SK-N-SH (cell line): ENCODE data around the gene MRPS30.

Experiments used
- CTCF ChIP-seq: fragments of 200-600 bp; sonication (generic); IDR thresholded peaks from 2 replicates; pipeline ENCODE4 v1.6.1; 2017; ENCODE audit warnings: antibody characterized with exemption, mild to moderate bottlenecking, moderate library complexity
- EZH2phosphoT487 ChIP-seq: fragments of 200-600 bp; sonication (generic); IDR thresholded peaks from 2 replicates; pipeline ENCODE4 v1.6.1; 2017; ENCODE audit warnings: low read depth, mixed run types, mild to moderate bottlenecking, antibody characterized with exemption, moderate library complexity, borderline replicate concordance
- TAF1 ChIP-seq: IDR thresholded peaks from 2 replicates; pipeline ENCODE4 v1.6.1; 2012; ENCODE audit warnings: low read depth, mild to moderate bottlenecking, low read length, moderate library complexity, borderline replicate concordance
- USF1 ChIP-seq: IDR thresholded peaks from 2 replicates; pipeline ENCODE4 v1.4.0; 2012; ENCODE audit warnings: low read depth, borderline replicate concordance

- TF ChIP-seq USF1 (no peak), CTCF (no peak), EZH2phosphoT487 (no peak), TAF1 (no peak)
Observed at GRCh38 chr5:44835693-44836092, 26.9 kb downstream of the MRPS30 start.
